ENCODE data around the gene PTF1A.

DNA sequence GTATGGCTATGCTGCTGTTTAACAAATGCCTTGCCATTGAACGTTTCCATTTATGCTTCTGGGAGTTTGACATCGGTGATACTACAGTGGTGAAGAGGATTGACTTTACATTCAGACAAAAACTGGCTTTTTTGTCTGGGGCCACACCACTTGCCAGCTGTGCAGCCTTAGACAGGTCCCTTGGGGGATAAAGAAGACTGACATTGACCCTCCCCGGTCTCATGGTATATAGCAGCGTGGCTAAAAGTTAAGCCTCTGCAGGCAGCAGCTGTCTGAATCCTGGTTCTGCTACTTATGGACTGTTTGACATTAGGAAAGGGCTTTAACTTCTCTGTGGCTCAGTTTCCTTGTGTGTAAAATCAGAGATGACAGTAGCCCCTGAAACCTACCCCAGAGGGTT is 42.0 kb upstream of the PTF1A start:
- TF ChIP-seq EZH2 (IDR thresholded peaks at IDR 0.05) (no peak), POLR2AphosphoS5 (IDR thresholded peaks at IDR 0.05; ENCODE audit: borderline replicate concordance, low read depth, low read length) (no peak), FOXP2 (optimal IDR thresholded peaks at IDR 0.05; ENCODE audit: control extremely low read depth, extremely low read length, insufficient read depth) (no peak)
